ENCODE measurements around the gene TERT.
"Not testable (repeated sequence)": the region's sequence is repeated elsewhere in the genome, so short reads cannot be mapped to it uniquely, and the experiment has no call there.

Gene TERT

DNA sequence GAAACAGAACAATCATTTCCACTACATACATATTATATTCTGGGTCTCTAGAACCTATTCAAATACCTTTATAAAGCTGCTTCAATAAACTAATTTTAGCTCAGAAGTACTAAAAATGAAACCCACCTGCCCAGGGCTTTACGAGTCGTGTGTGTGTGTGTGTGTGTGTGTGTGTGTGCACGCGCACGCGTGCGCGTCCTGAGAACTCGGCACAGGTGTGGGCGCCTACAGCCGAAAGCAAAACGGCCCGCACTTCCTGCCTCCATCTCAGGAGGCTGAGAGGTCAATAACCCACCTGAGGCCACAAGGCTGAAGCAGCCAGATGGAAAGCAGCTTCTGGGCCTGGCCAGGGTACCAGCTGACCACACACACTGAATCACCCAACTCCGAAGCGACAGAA lies 47.0 kb upstream of the TERT start:
- Histone ChIP-seq H3K27me3 (no peaks in the 10 kb centered on the region), H3K9me3 (no peaks in the 10 kb centered on the region), H3K27ac (no peak overlapping the region), H3K4me1 (peaks cover 0 to 24% (median 22%) of the 10 kb centered on the region in 4 donors), H3K4me3 (no peak overlapping the region), H3K36me3 (peaks cover 35 to 58% (median 47%) of the 10 kb centered on the region in 3 donors)
- no peak for DNase-seq
- TF ChIP-seq, protein P1, sequence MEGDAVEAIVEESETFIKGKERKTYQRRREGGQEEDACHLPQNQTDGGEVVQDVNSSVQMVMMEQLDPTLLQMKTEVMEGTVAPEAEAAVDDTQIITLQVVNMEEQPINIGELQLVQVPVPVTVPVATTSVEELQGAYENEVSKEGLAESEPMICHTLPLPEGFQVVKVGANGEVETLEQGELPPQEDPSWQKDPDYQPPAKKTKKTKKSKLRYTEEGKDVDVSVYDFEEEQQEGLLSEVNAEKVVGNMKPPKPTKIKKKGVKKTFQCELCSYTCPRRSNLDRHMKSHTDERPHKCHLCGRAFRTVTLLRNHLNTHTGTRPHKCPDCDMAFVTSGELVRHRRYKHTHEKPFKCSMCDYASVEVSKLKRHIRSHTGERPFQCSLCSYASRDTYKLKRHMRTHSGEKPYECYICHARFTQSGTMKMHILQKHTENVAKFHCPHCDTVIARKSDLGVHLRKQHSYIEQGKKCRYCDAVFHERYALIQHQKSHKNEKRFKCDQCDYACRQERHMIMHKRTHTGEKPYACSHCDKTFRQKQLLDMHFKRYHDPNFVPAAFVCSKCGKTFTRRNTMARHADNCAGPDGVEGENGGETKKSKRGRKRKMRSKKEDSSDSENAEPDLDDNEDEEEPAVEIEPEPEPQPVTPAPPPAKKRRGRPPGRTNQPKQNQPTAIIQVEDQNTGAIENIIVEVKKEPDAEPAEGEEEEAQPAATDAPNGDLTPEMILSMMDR (IDR thresholded peaks at IDR 0.05) = no peak
- intact Hi-C loops (cut with DNase I; ENCODE audit: low total_unique reads) = loop anchor here (10.0 kb wide), 2 partner anchors 173 to 453 kb away; partner anchors contain the start of gene MRPL36

DNA sequence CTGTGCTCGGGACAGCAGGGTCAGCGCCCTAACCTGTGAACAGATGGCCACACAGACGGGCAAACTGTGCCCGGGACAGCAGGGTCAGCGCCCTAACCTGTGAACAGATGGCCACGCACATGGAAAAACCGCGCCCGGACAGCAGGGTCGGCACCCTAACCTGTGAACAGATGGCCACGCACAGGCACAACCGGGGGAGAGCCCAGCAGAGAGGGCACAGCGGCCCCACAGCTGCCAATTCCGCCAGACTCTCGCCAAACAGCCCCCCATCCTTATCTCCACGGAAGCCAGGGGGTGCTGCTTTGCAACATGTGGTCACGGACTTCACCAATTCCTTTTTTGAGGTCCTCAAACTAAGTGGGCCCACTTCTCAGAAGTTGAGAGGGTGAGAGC lies 44.9 kb upstream of the TERT start:
- not testable (repeated sequence) for H3K9me3 ChIP-seq, DNase-seq, H3K4me3 ChIP-seq, H3K27ac ChIP-seq, H3K27me3 ChIP-seq
- intact Hi-C loops (cut with DNase I; ENCODE audit: low total_unique reads) = loop anchor here (2.0 to 10.0 kb wide), 3 partner anchors 45 to 455 kb away; partner anchors contain the start of gene MRPL36
- H3K4me1 ChIP-seq = peaks cover 0 to 15% (median 13%) of the 10 kb centered on the region in 4 donors
- peaks cover 56 to 78% (median 68%) of the 10 kb centered on the region in 3 donors for H3K36me3 ChIP-seq

DNA sequence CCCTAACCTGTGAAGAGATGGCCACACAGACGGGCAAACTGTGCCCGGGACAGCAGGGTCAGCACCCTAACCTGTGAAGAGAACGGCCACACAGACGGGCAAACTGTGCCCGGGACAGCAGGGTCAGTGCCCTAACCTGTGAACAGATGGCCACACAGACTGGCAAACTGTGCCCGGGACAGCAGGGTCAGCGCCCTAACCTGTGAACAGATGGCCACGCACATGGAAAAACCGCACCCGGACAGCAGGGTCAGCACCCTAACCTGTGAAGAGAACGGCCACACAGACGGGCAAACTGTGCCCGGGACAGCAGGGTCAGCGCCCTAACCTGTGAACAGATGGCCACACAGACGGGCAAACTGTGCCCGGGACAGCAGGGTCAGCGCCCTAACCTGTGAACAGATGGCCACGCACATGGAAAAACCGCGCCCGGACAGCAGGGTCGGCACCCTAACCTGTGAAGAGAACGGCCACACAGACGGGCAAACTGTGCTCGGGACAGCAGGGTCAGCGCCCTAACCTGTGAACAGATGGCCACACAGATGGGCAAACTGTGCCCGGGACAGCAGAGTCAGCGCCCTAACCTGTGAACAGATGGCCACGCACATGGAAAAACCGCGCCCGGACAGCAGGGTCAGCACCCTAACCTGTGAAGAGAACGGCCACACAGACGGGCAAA lies 44.4 kb upstream of the TERT start:
- peaks cover 0 to 13% (median 12%) of the 10 kb centered on the region in 4 donors for H3K4me1 ChIP-seq
- DNase-seq, H3K27ac ChIP-seq, H3K4me3 ChIP-seq, H3K27me3 ChIP-seq, H3K9me3 ChIP-seq: not testable (repeated sequence)
- intact Hi-C loops (cut with DNase I; ENCODE audit: low total_unique reads) = loop anchor here (2.0 kb wide), 1 partner anchor 46 kb away; no protein-coding TSS in a partner anchor
- H3K36me3 ChIP-seq = peaks cover 61 to 84% (median 73%) of the 10 kb centered on the region in 3 donors

DNA sequence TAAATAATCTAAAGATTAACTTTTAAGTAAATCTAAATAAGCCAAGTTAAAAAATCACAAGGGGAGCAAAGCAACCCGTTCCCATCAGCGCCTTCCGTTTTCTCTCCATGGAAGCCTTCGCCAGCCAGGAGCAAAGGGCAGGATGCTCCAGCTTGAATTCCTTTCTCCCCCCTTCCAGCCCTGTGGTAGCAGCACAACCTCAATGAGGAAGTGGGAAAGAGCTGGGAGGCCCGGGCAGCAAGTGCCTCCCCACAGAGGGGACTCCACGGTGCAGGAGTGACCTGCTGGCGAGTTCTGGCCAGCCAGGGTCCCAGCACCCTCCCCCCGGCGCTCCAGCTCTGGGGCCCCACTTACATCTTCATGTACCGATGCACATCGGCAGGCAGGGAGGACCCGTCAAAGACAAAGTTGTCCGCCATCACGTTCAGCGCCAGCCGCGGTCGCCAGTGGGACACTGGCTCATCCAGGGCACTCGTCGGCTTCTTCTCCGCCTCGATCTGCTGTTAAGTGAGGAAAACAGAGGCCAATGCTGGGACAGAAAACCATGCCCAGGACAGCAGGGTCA lies 43.7 kb upstream of the TERT start:
- Histone ChIP-seq H3K36me3 (peaks cover 68 to 90% (median 80%) of the 10 kb centered on the region in 3 donors), H3K27ac (no peak overlapping the region), H3K9me3 (no peaks in the 10 kb centered on the region), H3K4me3 (no peak overlapping the region), H3K4me1 (peaks cover 0 to 7% (median 5%) of the 10 kb centered on the region in 4 donors), H3K27me3 (no peaks in the 10 kb centered on the region)
- no peak for DNase-seq
- TF ChIP-seq, protein P1 (IDR thresholded peaks at IDR 0.05) = no peak
- intact Hi-C loops (cut with DNase I; ENCODE audit: low total_unique reads) = loop anchor here (2.0 kb wide), 1 partner anchor 46 kb away; no protein-coding TSS in a partner anchor

DNA sequence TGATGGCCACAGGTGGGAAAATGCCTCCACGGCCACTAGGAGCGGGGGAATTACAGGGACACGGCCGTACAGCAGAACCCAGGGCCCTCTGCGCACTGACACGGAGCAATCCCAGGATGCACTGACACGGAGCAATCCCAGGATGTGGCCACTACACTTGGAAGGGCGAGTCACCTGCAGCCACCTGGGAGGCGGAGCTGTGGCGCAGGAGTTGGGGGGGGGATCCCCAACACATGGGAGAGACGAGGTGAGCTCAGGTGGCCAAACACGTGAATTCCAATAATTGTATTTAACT lies 43.3 kb upstream of the TERT start:
- Histone ChIP-seq H3K4me3 (no peak overlapping the region), H3K27me3 (no peaks in the 10 kb centered on the region), H3K9me3 (no peaks in the 10 kb centered on the region), H3K4me1 (peaks cover 0 to 2% (median under 1%) of the 10 kb centered on the region in 4 donors), H3K36me3 (peaks cover 72 to 95% (median 85%) of the 10 kb centered on the region in 3 donors), H3K27ac (no peak overlapping the region)
- TF ChIP-seq, protein P1 (IDR thresholded peaks at IDR 0.05) = no peak
- DNase-seq = no peak
- intact Hi-C loops (cut with DNase I; ENCODE audit: low total_unique reads) = loop anchor here (2.0 kb wide), 1 partner anchor 47 kb away; no protein-coding TSS in a partner anchor

DNA sequence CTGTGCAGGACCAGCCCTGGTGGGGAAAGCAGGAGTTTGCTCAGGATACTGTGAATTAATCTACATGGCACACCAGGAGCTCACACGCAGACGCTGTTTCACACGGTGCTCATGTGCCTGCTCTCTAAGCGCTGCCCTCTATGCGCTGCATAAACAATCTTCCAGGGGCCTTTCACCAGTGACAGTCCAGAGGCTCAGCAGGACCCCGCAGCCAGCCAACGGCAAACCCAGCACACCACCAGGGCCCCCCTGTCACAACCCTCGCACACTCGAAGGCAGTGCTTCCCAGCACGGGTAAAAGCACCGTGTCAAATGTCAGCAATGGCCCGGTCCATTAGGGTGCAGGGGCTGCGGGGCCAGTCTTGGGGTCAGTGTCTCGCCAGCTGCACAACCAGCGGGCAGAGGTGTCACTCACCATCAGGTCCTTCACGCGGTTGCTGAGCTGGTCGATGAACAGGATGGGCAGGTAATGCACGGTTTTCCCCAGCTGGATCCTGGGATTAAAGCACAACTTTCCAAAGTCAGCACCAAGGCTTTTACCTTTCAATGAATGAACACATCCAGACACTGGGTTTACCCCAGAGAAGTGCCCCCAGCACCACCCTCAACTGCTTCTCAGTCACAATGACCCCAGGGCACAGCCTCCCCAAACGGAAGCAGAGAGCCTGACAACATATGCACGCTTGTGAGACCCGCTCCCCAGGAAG lies 42.8 kb upstream of the TERT start:
- intact Hi-C loops (cut with DNase I; ENCODE audit: low total_unique reads) = loop anchor here (2.0 kb wide), 1 partner anchor 47 kb away; no protein-coding TSS in a partner anchor
- H3K9me3 ChIP-seq = no peaks in the 10 kb centered on the region
- no peaks in the 10 kb centered on the region for H3K4me1 ChIP-seq
- DNase-seq = no peak
- no peak overlapping the region for H3K27ac ChIP-seq
- H3K27me3 ChIP-seq = no peaks in the 10 kb centered on the region
- no peak overlapping the region for H3K4me3 ChIP-seq
- TF ChIP-seq, protein P1 (IDR thresholded peaks at IDR 0.05) = no peak
- H3K36me3 ChIP-seq = peaks cover 72 to 96% (median 87%) of the 10 kb centered on the region in 3 donors
